Large intestine (tissue), 3 donors: ENCODE measurements around the gene CORIN. TPM values are rescaled to one million over a fixed set of nuclear protein-coding genes. Genes with fewer than 3 reads are reported as not detected.
"Not testable (repeated sequence)": the region's sequence is repeated elsewhere in the genome, so short reads cannot be mapped to it uniquely, and the experiment has no call there.

Experiments used
- DNase-seq, 2 donors: peaks; one replicate each; pipeline versions ENCODE4 v3.0.0 to v3.0.0-alpha.2; 2013
- H3K27ac ChIP-seq: one replicate; pipeline ENCODE4 v1.5.1; 2013; ENCODE audit warnings: low read length
- H3K27me3 ChIP-seq: 2 replicates; pipeline ENCODE4 v1.6.1; 2013; ENCODE audit warnings: low read length; ENCODE audit not compliant: control insufficient read depth, insufficient read depth
- H3K36me3 ChIP-seq: 2 replicates; pipeline ENCODE4 v1.6.1; 2013; ENCODE audit warnings: low read length; ENCODE audit not compliant: control insufficient read depth, insufficient read depth
- H3K4me1 ChIP-seq: one replicate; pipeline ENCODE4 v1.6.1; 2013; ENCODE audit warnings: low read length; ENCODE audit not compliant: control insufficient read depth, insufficient read depth
- H3K4me3 ChIP-seq: one replicate; pipeline ENCODE4 v1.5.1; 2013; ENCODE audit warnings: low read length
- H3K9me3 ChIP-seq: one replicate; pipeline ENCODE4 v1.6.1; 2013; ENCODE audit warnings: mild to moderate bottlenecking, low read depth, low read length, moderate library complexity; ENCODE audit not compliant: control insufficient read depth
- WGBS: methylation state at CpG from one replicate; pipeline ENCODE4 v1.1.5; 2013; ENCODE audit warnings: low lambda C conversion rate; ENCODE audit not compliant: insufficient coverage; 5-methylcytosine and 5-hydroxymethylcytosine counted together
- polyA plus RNA-seq: library from polyadenylated mRNA; unstranded; fragments of 120-200 nt; gene quantifications from one replicate; pipeline ENCODE4 v1.2.1, GENCODE V29; 2013

CORIN gene
- polyA plus RNA-seq, 1 donor, result 0.42 TPM

- no peak overlapping the region for H3K27ac ChIP-seq
- no peaks in the 10 kb centered on the region for H3K36me3 ChIP-seq
- no peak for DNase-seq
- H3K9me3 ChIP-seq, result no peaks in the 10 kb centered on the region
- H3K27me3 ChIP-seq, result peaks cover 10% of the 10 kb centered on the region
- no CpG with 5 or more reads among the region's 6 CpGs for WGBS
- H3K4me3 ChIP-seq, result no peak overlapping the region
- H3K4me1 ChIP-seq, result no peaks in the 10 kb centered on the region
Measured at GRCh38 chr4:47696823-47697222, 141.0 kb downstream of the CORIN start.

GRCh38 chr4:47695260-47695659 is 142.6 kb downstream of the CORIN start:
- no peak overlapping the region for H3K4me3 ChIP-seq
- no peak overlapping the region for H3K27ac ChIP-seq
- no peaks in the 10 kb centered on the region for H3K9me3 ChIP-seq
- no peaks in the 10 kb centered on the region for H3K36me3 ChIP-seq
- H3K4me1 ChIP-seq, result no peaks in the 10 kb centered on the region
- no peak for DNase-seq
- no CpG with 5 or more reads among the region's 1 CpG for WGBS
- H3K27me3 ChIP-seq, result peaks cover 8% of the 10 kb centered on the region

- Histone ChIP-seq H3K36me3 (no peaks in the 10 kb centered on the region), H3K4me3 (no peak overlapping the region), H3K9me3 (no peaks in the 10 kb centered on the region), H3K27ac (no peak overlapping the region), H3K27me3 (peaks cover 5% of the 10 kb centered on the region), H3K4me1 (no peaks in the 10 kb centered on the region)
- no peak for DNase-seq
- no CpG with 5 or more reads among the region's 1 CpG for WGBS
Measured at GRCh38 chr4:47694322-47694721, 143.5 kb downstream of the CORIN start.

GRCh38 chr4:47692691-47693090 is 145.2 kb downstream of the CORIN start:
- Histone ChIP-seq H3K27ac (no peak overlapping the region), H3K36me3 (no peaks in the 10 kb centered on the region), H3K27me3 (peaks cover 5% of the 10 kb centered on the region), H3K9me3 (no peaks in the 10 kb centered on the region), H3K4me3 (no peak overlapping the region), H3K4me1 (no peaks in the 10 kb centered on the region)
- 60% methylated on average over 1 of the region's 7 CpGs for WGBS
- DNase-seq, result no peak

- H3K9me3 ChIP-seq, H3K4me1 ChIP-seq, H3K27ac ChIP-seq, H3K4me3 ChIP-seq, H3K27me3 ChIP-seq, DNase-seq, H3K36me3 ChIP-seq: not testable (repeated sequence)
- no CpG with 5 or more reads among the region's 1 CpG for WGBS
Measured at GRCh38 chr4:47691757-47692383, 146.0 kb downstream of the CORIN start.

GRCh38 chr4:47690611-47691010 is 147.3 kb downstream of the CORIN start:
- Histone ChIP-seq H3K27me3 (peaks cover 5% of the 10 kb centered on the region), H3K4me3 (no peak overlapping the region), H3K9me3 (no peaks in the 10 kb centered on the region), H3K4me1 (no peaks in the 10 kb centered on the region), H3K36me3 (no peaks in the 10 kb centered on the region), H3K27ac (no peak overlapping the region)
- DNase-seq, result no peak
- no CpG with 5 or more reads among the region's 3 CpGs for WGBS

- peaks cover 3% of the 10 kb centered on the region for H3K27me3 ChIP-seq
- H3K36me3 ChIP-seq, result no peaks in the 10 kb centered on the region
- no peak overlapping the region for H3K27ac ChIP-seq
- no peak overlapping the region for H3K4me3 ChIP-seq
- no peaks in the 10 kb centered on the region for H3K9me3 ChIP-seq
- no peaks in the 10 kb centered on the region for H3K4me1 ChIP-seq
- DNase-seq, result peak; percentile 24 to 40
- no CpG with 5 or more reads among the region's 9 CpGs for WGBS
Measured at GRCh38 chr4:47686294-47686872, 151.5 kb downstream of the CORIN start.

GRCh38 chr4:47675806-47676205 is 162.1 kb downstream of the CORIN start:
- no CpG with 5 or more reads among the region's 2 CpGs for WGBS
- Histone ChIP-seq H3K36me3 (no peaks in the 10 kb centered on the region), H3K9me3 (no peaks in the 10 kb centered on the region), H3K4me1 (no peaks in the 10 kb centered on the region), H3K27ac (no peak overlapping the region), H3K4me3 (no peak overlapping the region), H3K27me3 (no peaks in the 10 kb centered on the region)
- DNase-seq, result no peak

GRCh38 chr4:47674144-47674543 is 163.7 kb downstream of the CORIN start:
- Histone ChIP-seq H3K36me3 (no peaks in the 10 kb centered on the region), H3K4me1 (no peaks in the 10 kb centered on the region), H3K27me3 (no peaks in the 10 kb centered on the region), H3K9me3 (no peaks in the 10 kb centered on the region), H3K4me3 (no peak overlapping the region), H3K27ac (no peak overlapping the region)
- DNase-seq, result no peak
- 95% methylated on average over 3 of the region's 4 CpGs for WGBS

- no peaks in the 10 kb centered on the region for H3K9me3 ChIP-seq
- no peaks in the 10 kb centered on the region for H3K36me3 ChIP-seq
- no peaks in the 10 kb centered on the region for H3K4me1 ChIP-seq
- H3K4me3 ChIP-seq, result no peak overlapping the region
- H3K27me3 ChIP-seq, result no peaks in the 10 kb centered on the region
- H3K27ac ChIP-seq, result no peak overlapping the region
- DNase-seq, result no peak
- no CpG with 5 or more reads among the region's 3 CpGs for WGBS
Measured at GRCh38 chr4:47672696-47673095, 165.2 kb downstream of the CORIN start.

- Histone ChIP-seq H3K36me3 (no peaks in the 10 kb centered on the region), H3K27me3 (peaks cover 3% of the 10 kb centered on the region), H3K9me3 (no peaks in the 10 kb centered on the region), H3K4me3 (no peak overlapping the region), H3K4me1 (no peaks in the 10 kb centered on the region), H3K27ac (no peak overlapping the region)
- DNase-seq, result no peak
- WGBS, result no CpG with 5 or more reads among the region's 5 CpGs
Measured at GRCh38 chr4:47669946-47670345, 167.9 kb downstream of the CORIN start.
